SK-MEL-5 (cell line): Measurements from ENCODE around the gene WSCD1. TPM values are rescaled to one million over a fixed set of nuclear protein-coding genes. Genes with fewer than 3 reads are reported as not detected.

Experiments used
- DNase-seq: peaks from one replicate; pipeline ENCODE4 v3.0.0-alpha.2; 2016; ENCODE audit warnings: low read depth, low spot score
- in situ Hi-C: cut with HindIII; loops from 2 replicates; pipeline ENCODE4 v1.10.0; 2016; ENCODE audit warnings: low sequenced_read_pairs, high pct_unique_total_duplicates, low pct_unique_long_range_greater_than_20kb
- total RNA-seq: library from RNA; depleted of rRNA; stranded (reverse); fragments of >200 nt; shearing (Covaris generic); gene quantifications from 2 replicates; pipeline ENCODE4 v1.2.3, GENCODE V29; 2014

The WSCD1 gene
- total RNA-seq, 1 experiment from 2014 or later = 0.66 TPM

DNA sequence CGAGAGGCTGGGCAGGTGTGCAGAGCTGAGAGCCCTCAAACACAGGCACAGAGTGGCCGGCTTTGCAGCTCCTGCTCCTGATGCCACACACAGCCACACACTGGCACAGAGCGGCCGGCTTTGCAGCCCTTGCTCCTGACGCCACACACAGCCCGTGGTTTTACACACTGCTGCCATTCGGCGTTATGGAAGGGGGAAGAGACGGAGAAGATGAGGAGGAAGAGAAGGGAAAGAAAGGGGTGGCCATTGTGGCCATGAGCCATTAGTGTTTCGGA lies 26.8 kb downstream of the WSCD1 start:
- in situ Hi-C loops = no loop called here
- no peak for DNase-seq

DNA sequence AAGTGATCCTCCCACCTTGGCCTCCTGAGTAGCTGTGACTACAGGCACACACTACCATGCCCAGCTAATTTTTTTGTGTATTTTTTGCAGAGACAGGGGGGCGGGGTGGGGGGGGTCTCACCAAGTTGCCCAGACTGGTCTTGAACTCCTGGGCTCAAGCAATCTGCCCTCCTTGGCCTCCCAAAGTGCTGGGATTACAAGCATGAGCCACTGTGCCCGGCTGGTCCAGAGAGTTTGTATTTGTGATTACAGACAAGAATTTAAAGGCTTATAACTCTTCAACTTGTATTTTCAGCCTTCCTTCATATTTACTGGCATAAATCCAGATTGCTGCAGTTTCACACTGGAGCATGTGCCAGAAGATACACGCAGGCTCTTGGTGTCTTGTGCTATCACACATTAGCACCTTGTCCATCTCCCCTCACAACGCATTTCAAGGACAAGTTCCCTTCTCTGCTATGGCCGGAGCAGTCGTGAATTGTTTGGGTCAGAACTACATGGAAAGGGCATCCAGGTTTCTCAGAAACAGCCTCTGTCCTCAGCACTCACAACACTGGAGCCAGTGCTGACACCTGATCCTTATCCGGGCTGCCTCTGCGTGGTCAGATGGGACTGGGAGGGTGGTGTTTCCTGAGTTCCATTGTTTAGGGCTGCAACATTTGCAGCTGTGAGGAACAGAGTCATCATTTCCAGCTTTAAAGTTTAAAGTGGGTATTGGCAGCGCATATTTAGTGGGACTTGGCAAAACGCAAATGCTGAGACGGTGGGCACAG lies 28.1 kb downstream of the WSCD1 start:
- DNase-seq = no peak
- in situ Hi-C loops = no loop called here

DNA sequence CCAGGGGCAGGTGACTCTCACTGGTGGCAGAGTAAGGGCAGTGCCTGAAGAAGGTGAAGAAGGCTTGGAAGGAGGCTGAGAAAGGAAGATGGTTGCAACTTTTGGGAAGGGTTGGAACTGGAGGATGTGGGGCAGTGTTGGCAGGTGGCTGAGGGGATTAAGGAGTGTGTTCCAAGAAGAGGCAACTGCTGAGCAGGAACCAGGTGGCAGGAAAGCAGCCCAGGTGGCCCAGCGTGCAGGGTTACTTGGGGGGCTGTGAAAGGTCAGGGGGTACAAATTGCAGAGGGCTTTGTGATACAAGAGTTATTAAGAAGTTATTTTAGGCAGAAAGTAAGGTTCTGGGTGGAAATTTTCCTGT lies 28.6 kb downstream of the WSCD1 start:
- in situ Hi-C loops = no loop called here
- DNase-seq = no peak

DNA sequence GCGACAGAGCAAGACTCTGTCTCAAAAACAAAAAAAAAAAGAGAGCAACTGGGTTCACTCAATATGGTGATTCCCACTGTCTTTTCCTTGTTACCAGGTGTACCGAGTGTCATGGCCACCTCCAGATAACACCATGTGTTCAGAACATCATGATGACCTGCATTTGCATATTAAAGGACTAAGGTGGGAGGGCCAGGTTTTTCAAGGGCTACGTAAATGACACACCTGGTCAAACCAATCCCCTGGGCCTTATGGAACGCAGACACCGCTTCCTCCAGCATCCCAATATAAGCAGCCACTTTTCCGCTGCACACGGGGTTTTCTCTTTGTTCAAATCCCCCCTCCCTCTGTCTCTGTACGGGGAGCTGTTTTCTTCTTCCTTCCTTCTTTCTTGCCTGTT lies 29.3 kb downstream of the WSCD1 start:
- DNase-seq = no peak
- in situ Hi-C loops = no loop called here

DNA sequence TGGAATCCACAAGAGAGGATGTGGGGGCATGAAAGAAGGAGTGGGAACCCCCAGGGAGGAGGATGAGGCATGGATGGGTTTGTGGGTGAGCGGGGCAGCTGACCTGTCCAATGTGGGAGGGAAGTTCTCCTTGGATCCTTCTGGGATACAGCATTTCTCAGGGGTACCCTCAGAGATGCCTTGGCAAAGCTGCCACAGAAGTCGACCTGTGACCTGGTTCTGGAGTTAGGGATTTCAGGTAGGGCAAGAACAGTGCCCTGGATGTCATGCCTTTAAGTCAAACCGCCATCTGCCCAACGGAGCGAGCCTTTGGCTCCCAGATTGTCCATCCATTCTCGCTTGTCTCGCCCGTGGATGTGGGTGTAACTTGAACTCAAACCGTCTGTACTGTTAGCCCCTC lies 30.0 kb downstream of the WSCD1 start:
- in situ Hi-C loops = no loop called here

DNA sequence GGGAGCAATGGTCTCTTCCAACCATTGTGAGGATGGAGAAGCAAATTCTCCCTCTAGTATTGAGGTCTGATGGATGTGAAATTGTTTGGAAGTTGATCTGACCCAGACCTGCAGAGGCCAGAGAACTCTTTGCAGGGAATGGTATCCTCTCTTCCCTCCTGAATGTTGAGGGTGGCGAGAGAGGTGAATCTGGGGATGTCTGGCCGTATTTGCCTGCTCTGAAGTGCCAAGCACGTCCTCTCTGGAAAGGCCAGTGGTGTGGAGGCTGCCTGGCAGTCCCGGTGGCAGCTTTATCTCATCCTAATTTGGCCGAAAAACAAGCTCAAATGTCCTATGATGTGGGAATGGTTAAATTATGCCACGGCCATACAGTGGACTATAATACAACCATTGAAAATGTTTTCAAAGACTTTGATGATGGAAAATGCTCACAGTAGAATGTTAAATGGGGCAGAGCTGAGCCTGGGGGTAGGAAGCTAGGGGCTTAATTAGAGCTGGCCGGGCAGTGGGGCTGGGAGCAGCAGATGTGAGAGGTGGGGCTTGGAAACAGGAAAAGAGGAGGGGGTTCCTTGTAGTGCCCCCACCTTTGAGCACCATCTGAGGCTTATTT lies 30.8 kb downstream of the WSCD1 start:
- in situ Hi-C loops = no loop called here
- DNase-seq = no peak

More for the DNA sequence above, 30.0 kb downstream of the WSCD1 start:
- DNase-seq = no peak

DNA sequence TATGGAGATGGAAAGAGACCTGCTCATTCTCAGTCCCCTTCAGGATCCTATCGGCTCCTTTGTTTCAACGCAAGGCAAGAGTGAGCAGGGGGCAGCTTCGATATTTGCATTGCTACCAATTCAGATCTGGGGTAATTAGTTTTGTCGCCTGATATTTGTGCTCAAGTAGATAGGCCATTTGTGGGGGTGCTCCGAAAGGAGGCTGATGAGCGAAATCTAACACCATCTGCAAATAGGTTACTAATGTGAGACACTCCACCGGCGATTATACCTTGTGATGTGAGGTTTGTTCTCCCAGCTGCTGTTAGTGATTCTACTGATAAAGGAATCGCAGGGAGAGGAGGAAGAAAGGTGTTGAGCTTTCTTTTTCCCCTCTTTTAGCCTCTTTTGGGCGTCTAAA lies 31.5 kb downstream of the WSCD1 start:
- no peak for DNase-seq
- in situ Hi-C loops = no loop called here

DNA sequence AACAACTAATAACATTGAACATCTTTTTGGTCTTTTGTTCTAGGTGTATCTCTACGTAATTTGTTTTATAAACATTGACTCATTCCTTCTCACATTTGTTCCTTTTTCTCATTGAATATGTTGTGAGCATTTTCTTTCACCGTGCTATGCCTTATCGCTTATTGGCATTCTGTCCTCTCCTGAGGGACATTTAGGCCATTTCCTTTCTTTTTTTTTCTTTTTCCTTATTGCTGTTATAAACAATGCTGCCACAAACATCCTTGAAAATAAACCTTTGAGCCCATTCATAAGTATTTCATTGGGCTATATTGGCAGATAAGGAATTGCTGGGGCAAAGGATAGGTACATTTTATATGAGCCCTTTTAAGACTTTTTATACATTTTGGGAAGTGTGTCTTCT lies 32.4 kb downstream of the WSCD1 start:
- in situ Hi-C loops = no loop called here

DNA sequence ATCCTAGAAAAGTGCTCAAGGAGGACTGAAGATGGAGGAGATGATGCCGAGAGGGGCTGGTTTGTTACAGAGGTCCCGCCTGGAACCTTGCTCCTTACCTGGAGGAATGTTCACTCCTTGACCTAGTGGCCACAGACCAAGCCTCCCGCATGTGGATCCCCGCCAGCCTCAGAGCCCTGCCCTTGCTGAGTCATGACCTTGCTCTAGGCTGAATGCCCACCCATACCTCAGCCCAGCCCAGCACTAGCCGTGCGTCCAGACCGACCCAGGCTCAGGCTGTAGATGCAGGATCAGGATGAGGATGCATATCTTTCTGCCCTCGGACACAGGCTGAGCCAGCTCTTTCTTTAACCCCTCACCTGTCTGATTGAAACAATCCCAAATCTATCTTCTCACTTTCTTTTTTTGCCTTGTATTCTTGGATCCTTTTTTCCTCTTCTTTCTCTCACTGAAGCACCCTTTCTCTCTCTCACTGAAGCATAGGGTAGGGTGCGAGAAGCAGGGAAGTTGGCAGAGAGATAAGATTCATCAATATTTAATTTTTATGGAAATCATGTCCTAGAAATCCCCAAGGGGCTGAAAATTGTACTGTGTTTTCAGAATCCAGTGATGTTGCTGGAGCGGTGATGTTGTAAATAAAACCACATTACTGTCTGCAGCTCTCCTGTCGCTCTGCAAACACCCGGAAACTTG lies 34.9 kb downstream of the WSCD1 start:
- in situ Hi-C loops = no loop called here
- DNase-seq = no peak

More for the DNA sequence above, 32.4 kb downstream of the WSCD1 start:
- no peak for DNase-seq

DNA sequence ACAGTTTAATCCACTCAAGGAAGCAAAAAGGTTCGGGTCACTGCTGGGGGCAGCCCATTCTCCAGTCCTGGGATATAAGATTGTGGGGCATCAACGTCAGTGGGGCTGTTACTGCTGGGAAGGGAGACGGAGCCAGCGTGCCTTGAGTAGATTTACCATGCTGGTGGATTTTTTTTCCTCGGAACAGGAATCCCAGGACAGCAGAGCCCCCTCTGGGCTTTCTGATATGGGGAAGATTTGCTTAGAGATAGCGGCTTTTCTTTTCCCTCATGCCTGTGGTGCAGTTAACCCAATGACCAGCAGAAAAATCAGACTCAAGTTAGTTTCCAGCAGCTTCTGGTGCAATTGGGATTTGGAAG lies 35.4 kb downstream of the WSCD1 start:
- in situ Hi-C loops = no loop called here
- no peak for DNase-seq

DNA sequence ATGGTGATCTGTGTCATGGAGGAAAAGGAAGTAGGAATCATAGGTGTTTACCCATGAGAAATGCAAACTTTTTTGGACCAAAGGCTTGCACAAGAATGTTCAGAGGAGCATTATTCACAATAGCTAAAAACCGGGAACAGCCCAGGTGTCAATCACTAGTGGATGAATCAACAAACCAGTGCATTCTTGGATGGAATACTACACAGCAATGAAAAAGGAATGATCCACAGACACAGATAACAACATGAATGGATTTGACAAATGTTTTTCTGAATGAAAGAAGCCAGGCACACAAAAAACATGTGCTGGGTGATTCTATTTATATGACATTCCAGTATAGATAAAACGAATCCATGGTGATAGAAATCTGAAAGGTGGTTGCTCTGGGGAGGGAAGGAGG lies 36.0 kb downstream of the WSCD1 start:
- in situ Hi-C loops = no loop called here
- no peak for DNase-seq

DNA sequence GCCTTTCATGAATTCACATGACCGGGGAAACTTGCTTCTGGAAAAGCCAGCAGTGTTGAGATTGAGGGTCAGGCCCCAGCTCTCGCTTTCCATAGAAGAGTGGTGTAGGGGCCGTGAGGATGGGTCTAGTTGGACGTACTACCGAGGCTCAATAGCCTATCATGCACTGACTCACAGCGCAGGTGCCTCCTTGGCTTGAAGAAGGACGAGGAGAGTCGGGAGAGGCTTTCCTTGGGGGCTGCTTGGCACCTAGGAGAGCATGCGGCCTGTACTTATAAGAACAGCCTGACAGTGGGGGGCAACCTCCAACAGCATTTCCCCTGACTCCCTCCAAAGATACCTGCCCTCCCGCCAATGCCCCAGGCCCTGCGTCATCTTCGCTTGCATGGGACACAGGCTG lies 37.6 kb downstream of the WSCD1 start:
- in situ Hi-C loops = no loop called here
- DNase-seq = no peak

DNA sequence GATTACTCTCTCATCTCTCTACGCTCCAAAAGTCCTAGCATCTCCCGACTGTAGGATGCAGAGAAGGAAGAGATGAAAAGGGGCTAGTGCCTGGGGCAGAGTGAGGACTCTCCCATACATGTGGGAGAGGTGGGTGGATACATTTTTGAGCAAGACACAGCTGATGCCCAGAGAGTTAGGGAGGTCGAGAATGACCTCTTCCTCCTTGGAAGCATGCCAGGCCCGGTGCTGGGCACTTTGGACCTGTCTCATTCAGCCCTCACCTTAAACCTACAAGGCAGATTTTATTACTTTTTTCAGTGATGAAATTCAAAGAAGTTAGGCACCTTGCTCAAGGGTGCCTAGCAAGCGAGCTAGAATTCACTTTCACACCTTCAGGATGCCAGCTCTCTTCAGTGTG lies 38.2 kb downstream of the WSCD1 start:
- in situ Hi-C loops = no loop called here
- DNase-seq = no peak

DNA sequence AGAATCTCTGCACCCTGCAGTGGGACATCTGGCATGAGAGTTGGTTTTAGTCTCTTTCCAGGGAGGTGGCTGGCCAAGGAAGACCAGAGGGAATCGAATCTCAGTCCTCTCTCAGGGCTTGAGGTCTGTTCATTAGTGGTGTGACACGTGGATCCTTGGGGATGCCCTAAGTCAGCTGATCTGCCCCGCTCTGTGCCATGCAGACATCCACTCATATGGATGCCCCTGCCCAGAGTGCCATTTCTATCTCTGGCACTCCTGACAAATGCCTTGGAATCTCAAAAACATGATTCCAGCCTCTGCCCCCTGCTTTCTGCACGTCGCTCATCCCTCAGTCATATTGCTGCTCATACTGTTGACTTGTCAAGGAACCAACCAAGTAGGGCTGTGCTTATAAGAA lies 38.8 kb downstream of the WSCD1 start:
- no peak for DNase-seq
- in situ Hi-C loops = no loop called here

DNA sequence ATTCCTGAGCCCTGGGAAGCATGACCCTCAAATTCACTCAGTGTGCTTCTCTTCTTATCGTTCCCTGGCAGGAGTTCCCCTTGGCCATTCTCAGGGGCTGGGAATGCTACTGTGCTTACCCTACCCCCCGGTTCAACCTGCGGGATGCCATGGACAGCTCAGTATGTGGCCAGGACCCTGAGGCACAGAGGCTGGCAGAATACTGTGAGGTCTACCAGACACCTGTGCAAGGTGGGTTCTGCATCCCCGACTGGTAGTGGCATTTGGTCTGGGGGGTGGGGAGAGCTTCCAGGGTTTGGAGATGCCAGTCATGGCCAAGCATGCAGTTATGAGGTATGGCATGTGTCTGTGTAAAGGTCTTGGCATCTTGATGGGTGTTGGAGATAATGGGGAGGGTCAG lies 39.4 kb downstream of the WSCD1 start:
- in situ Hi-C loops = no loop called here
- no peak for DNase-seq

DNA sequence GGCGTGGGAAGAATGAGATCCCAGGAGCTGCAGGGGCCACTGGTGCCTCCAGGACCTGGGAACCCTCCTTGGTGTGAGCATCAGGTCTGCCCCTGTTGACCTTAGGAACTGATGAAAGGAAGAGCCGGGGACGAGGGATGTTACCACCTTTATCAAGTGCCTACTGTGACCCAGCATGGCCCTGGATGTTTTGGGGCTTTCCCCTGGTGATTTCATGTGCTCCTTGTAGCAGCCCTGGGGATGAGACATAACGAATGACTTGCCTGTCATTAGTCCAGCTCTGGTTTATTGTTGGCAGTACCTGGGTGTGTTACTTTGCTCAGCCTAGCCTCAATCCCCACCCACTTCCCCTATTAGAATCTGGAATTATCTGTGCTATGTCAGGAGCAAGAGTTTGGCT lies 39.9 kb downstream of the WSCD1 start:
- DNase-seq = no peak
- in situ Hi-C loops = no loop called here

DNA sequence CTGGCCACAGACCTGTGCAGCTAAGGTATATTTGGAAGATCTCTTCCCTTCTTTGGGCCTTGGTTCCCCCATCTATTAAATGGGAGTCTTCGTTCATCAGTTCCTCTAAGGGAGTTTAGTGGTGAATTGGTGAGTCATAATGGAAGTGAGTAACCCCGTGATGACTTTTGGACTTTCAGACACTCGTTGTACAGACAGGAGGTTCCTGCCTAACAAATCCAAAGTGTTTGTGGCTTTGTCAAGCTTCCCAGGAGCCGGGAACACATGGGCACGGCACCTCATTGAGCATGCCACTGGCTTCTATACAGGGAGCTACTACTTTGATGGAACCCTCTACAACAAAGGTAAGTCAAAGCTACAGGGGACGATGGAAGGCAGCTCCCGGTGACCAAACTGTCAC lies 40.4 kb downstream of the WSCD1 start:
- in situ Hi-C loops = no loop called here
- no peak for DNase-seq

DNA sequence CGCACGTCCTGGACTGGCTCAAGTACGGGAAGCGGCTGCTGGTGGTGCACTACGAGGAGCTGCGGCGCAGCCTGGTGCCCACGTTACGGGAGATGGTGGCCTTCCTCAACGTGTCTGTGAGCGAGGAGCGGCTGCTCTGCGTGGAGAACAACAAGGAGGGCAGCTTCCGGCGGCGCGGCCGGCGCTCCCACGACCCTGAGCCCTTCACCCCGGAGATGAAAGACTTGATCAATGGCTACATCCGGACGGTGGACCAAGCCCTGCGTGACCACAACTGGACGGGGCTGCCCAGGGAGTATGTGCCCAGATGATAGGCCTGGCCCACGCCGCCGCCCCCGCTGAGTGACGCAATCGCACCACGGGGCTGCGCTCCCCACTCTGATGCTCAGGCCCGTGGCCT lies 50.2 kb downstream of the WSCD1 start:
- in situ Hi-C loops = no loop called here
- DNase-seq = no peak

DNA sequence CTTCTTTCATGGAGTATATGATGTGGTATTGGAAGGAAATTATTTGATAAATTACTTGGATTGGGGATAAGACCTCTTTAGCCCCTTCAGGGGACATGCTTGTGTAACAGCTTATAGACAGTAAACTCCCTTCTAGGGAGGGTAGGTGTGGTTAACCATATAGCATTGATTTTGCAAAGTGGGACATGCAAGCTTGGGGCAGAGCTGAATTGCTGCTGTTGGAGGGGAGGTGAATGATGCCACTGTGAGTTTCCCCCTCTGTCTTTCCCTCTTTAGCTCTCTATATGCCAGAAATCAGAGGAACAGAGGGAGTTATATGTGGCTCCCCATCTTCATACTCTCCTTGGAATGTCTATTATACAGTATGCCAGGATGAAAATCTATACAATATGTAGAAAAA lies 54.7 kb downstream of the WSCD1 start:
- in situ Hi-C loops = no loop called here
- DNase-seq = no peak
